ENCODE measurements around the gene PRKACA. TPM values are rescaled to one million over a fixed set of nuclear protein-coding genes. Genes with fewer than 3 reads are reported as not detected.

Gene PRKACA
- total and polyA plus RNA-seq, 10 of the 15 experiments (the other 5 are each of a cell fraction or from before 2014, with no cell fraction given): 0.53 to 68.5 (median 11.2) TPM

- intact Hi-C loops (cut with micrococcal nuclease; ENCODE audit: unreplicated experiment) (no loop called here), in situ Hi-C loops (cut with MboI) (no loop called here)
- no peak for TF ChIP-seq ZNF622 (IDR thresholded peaks at IDR 0.05)
- no peak for TF ChIP-seq NFYB (IDR thresholded peaks at IDR 0.05; ENCODE audit: insufficient read depth, low read depth, low read length)
- peak; percentile 17; the same call in 1 of the 2 replicates for TF ChIP-seq RUNX3 (IDR thresholded peaks at IDR 0.05; ENCODE audit: low read length)
- Histone ChIP-seq H2AFZ (ENCODE audit: control insufficient read depth, low read depth, low read length) (no peak overlapping the region), H3K4me1 (ENCODE audit: control insufficient read depth, insufficient read depth, low read length) (no peaks in the 10 kb centered on the region; the same call in 1 of the 2 replicates), H3K27me3 (replicated peaks in 1 of 2; ENCODE audit: control insufficient read depth in 2 of 2, insufficient read depth in 2 of 2, low read length in 1 of 2) (no peaks in the 10 kb centered on the region), H4K20me1 (ENCODE audit: control insufficient read depth, insufficient read depth) (no peaks in the 10 kb centered on the region; the same call in 1 of the 2 replicates), H3K4me2 (ENCODE audit: control insufficient read depth, insufficient read depth) (no peak overlapping the region), H3K79me2 (ENCODE audit: control insufficient read depth, insufficient read depth, low read length) (no peaks in the 10 kb centered on the region), H3K36me3 (ENCODE audit: control insufficient read depth in 2 of 2, insufficient read depth in 2 of 2, low read length in 1 of 2) (no peaks in the 10 kb centered on the region), H3K27ac (ENCODE audit: control insufficient read depth, insufficient read depth) (no peak overlapping the region), H3K4me3 (no peak overlapping the region), H3K9ac (ENCODE audit: control insufficient read depth, insufficient read depth, low read length) (no peak overlapping the region), H3K9me3 (replicated peaks; ENCODE audit: control insufficient read depth, insufficient read depth, low read length) (no peaks in the 10 kb centered on the region)
- ChIA-PET RAD21 (ENCODE audit: unreplicated experiment) (interaction anchor here (0.9 kb wide), 1 partner anchor 30 kb away, joined by 3 read pairs; the partner anchor contains the start of gene ASF1B), POLR2A (interaction anchor here (0.5 to 0.6 kb wide), 3 partner anchors 129 to 213 kb away, joined by 3 to 4 read pairs (median 3); no protein-coding TSS in a partner anchor), CTCF (interaction anchor here (0.8 to 1.3 kb wide), 2 partner anchors 29 to 86 kb away, joined by 3 to 4 read pairs; no protein-coding TSS in a partner anchor), SMC1A (ENCODE audit: uncharacterized antibody, unreplicated experiment) (no interaction called here)
- WGBS (ENCODE audit: insufficient coverage, insufficient replicate concordance, low lambda C conversion rate, missing lambda C conversion rate): 16% methylated on average over 12 of the region's 20 CpGs
- BruUV-seq (replicated peaks): no TSS peak
- ATAC-seq (peak; percentile 47), DNase-seq (ENCODE audit: low read depth, low spot score) (no peak), FAIRE-seq (no peak)
These were observed 48.6 kb upstream of the PRKACA start for GRCh38 chr19:14165990-14166830.

- H3K36me3 ChIP-seq (ENCODE audit: control insufficient read depth in 2 of 2, insufficient read depth in 2 of 2, low read length in 1 of 2): no peaks in the 10 kb centered on the region
- no peaks in the 10 kb centered on the region for H3K4me1 ChIP-seq (ENCODE audit: control insufficient read depth, insufficient read depth, low read length)
- ChIA-PET CTCF (no interaction called here), POLR2A (no interaction called here), RAD21 (ENCODE audit: unreplicated experiment) (no interaction called here), SMC1A (ENCODE audit: uncharacterized antibody, unreplicated experiment) (no interaction called here)
- DNase-seq (ENCODE audit: low read depth, low spot score): no peak
- ATAC-seq: no peak
- H3K79me2 ChIP-seq (ENCODE audit: control insufficient read depth, insufficient read depth, low read length): no peaks in the 10 kb centered on the region
- TF ChIP-seq MEF2B (IDR thresholded peaks at IDR 0.05; ENCODE audit: partially characterized antibody, poor library complexity, severe bottlenecking) (no peak), ATF2 (IDR thresholded peaks at IDR 0.05; ENCODE audit: low read length) (no peak), POLR2A (IDR thresholded peaks at IDR 0.05; ENCODE audit: low read depth, low read length) (0 out of 2 replicates have a peak, but pooled peaks have one; percentile 25)
- BruUV-seq (replicated peaks): no TSS peak
- FAIRE-seq: no peak
- H3K27ac ChIP-seq (ENCODE audit: control insufficient read depth, insufficient read depth): no peak overlapping the region
- WGBS (ENCODE audit: insufficient coverage, insufficient replicate concordance, low lambda C conversion rate, missing lambda C conversion rate): 27% methylated on average over 16 of the region's 16 CpGs
- no peaks in the 10 kb centered on the region for H3K27me3 ChIP-seq (replicated peaks in 1 of 2; ENCODE audit: control insufficient read depth in 2 of 2, insufficient read depth in 2 of 2, low read length in 1 of 2)
- H4K20me1 ChIP-seq (ENCODE audit: control insufficient read depth, insufficient read depth): no peaks in the 10 kb centered on the region; the same call in 1 of the 2 replicates
- in situ Hi-C loops (cut with MboI) (no loop called here), intact Hi-C loops (cut with micrococcal nuclease; ENCODE audit: unreplicated experiment) (no loop called here)
- no peak overlapping the region for H3K9ac ChIP-seq (ENCODE audit: control insufficient read depth, insufficient read depth, low read length)
- H3K4me2 ChIP-seq (ENCODE audit: control insufficient read depth, insufficient read depth): no peak overlapping the region
- H3K4me3 ChIP-seq: no peak overlapping the region
- H2AFZ ChIP-seq (ENCODE audit: control insufficient read depth, low read depth, low read length): no peak overlapping the region
- H3K9me3 ChIP-seq (replicated peaks; ENCODE audit: control insufficient read depth, insufficient read depth, low read length): no peaks in the 10 kb centered on the region
These were observed 47.3 kb upstream of the PRKACA start for GRCh38 chr19:14164724-14165493.

Measured in GM12878 (cell line).